Uterus (tissue), 2 donors: Measurements from ENCODE around the gene KLHL17.

Experiments used
- POLR2A ChIP-seq, 2 donors: fragments of 450-650 bp; IDR thresholded peaks; one replicate each; pipeline ENCODE4 v1.6.1; 2016; ENCODE audit warnings: antibody characterized with exemption in 2 of 2, mild to moderate bottlenecking in 1 of 2, moderate library complexity in 1 of 2
- TF ChIP-seq, protein P1 (sequence below), 4 experiments: fragments of 200-600 bp in 2 of 4; fragments of 450-650 bp in 2 of 4; sonication (generic) in 2 of 4; IDR thresholded peaks; one replicate each; pipeline ENCODE4 v1.5.1; 2016 to 2019; ENCODE audit warnings: antibody characterized with exemption in 4 of 4, mild to moderate bottlenecking in 2 of 4, moderate library complexity in 1 of 4

DNA sequence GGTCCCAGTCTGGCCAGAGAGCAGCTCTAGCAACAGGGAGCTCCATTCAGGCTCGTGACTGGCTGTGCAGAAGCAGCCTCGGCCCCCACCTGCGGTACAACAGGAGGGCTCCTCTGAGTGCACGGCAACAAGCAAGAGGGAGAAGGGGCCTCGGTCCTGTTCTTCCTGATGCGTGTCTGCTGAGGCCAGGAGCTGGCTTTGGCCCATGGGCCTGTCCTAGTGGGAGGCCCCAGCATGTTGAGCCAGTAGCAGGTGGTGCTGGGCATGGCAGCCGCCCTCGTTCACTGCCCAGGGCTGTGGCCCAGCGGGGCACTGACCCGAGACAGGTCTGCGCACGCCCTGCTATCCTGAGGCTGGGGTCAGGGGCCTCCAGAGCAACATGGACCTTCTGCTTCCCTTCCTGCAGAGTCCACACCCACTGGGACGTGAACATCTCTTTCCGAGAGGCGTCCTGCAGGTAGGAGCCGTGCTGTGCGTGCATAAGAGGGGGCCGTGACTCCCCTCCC lies 29.7 kb upstream of the KLHL17 start:
- no peak for TF ChIP-seq POLR2A (IDR thresholded peaks at IDR 0.05)
- TF ChIP-seq, protein P1, sequence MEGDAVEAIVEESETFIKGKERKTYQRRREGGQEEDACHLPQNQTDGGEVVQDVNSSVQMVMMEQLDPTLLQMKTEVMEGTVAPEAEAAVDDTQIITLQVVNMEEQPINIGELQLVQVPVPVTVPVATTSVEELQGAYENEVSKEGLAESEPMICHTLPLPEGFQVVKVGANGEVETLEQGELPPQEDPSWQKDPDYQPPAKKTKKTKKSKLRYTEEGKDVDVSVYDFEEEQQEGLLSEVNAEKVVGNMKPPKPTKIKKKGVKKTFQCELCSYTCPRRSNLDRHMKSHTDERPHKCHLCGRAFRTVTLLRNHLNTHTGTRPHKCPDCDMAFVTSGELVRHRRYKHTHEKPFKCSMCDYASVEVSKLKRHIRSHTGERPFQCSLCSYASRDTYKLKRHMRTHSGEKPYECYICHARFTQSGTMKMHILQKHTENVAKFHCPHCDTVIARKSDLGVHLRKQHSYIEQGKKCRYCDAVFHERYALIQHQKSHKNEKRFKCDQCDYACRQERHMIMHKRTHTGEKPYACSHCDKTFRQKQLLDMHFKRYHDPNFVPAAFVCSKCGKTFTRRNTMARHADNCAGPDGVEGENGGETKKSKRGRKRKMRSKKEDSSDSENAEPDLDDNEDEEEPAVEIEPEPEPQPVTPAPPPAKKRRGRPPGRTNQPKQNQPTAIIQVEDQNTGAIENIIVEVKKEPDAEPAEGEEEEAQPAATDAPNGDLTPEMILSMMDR (IDR thresholded peaks at IDR 0.05) = no peak
